ENCODE measurements around the gene POMT1. TPM values are rescaled to one million over a fixed set of nuclear protein-coding genes. Genes with fewer than 3 reads are reported as not detected.
"Not testable (repeated sequence)": the region's sequence is repeated elsewhere in the genome, so short reads cannot be mapped to it uniquely, and the experiment has no call there.

Gene POMT1
- total RNA-seq, 1 experiment from 2014 or later, result 31.1 TPM

DNA sequence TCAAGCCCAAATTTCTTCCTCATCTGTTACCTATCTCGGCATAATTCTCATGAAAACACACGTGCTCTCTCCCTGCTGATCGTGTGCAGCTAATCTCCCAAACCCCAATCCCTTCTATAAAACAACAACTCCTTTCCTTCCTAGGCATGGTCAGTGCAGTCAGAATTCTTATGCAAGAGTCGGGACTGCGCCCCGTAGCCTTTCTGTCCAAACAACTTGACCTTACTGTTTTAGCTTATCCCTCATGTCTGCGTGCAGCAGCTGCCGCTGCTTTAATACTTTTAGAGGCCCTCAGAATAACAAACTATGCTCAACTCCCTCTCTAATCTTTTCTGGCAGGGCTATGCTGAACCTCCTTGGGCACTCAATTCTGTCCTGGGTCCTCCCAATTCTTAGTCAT is 47.7 kb downstream of the POMT1 start:
- not testable (repeated sequence) for DNase-seq (ENCODE audit: low read depth)

GRCh38 chr9:131552030-131552429 is 49.3 kb downstream of the POMT1 start:
- no peak for DNase-seq (ENCODE audit: low read depth)

GRCh38 chr9:131554087-131554842 is 51.5 kb downstream of the POMT1 start:
- DNase-seq (ENCODE audit: low read depth), result no peak

DNA sequence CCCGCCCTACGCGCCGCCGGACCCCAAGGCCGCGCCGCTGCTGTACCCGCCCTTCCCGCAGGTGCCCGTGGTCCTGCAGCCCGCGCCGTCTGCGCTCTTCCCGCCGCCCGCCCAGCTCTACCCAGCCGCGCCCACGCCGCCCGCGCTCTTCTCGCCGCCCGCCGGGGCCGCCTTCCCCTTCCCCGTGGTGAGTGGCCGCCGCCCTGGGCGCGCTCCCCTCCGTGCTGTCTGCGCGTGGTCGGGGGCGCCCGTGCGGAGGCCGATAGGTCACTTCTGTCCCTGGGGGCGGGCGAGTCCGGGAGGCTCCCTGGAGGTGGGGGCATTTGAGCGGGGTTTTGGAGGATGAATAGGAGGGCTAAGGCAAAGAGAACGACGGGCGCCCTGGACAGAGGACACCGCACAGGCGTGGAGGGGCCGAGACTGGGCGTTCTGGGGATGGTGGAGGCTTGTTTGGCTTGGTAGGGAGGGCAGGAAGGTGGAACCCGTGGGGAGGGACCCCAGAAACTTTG is 52.2 kb downstream of the POMT1 start:
- no peak for DNase-seq (ENCODE audit: low read depth)

GRCh38 chr9:131555841-131556673 is 53.3 kb downstream of the POMT1 start:
- no peak for DNase-seq (ENCODE audit: low read depth)

DNA sequence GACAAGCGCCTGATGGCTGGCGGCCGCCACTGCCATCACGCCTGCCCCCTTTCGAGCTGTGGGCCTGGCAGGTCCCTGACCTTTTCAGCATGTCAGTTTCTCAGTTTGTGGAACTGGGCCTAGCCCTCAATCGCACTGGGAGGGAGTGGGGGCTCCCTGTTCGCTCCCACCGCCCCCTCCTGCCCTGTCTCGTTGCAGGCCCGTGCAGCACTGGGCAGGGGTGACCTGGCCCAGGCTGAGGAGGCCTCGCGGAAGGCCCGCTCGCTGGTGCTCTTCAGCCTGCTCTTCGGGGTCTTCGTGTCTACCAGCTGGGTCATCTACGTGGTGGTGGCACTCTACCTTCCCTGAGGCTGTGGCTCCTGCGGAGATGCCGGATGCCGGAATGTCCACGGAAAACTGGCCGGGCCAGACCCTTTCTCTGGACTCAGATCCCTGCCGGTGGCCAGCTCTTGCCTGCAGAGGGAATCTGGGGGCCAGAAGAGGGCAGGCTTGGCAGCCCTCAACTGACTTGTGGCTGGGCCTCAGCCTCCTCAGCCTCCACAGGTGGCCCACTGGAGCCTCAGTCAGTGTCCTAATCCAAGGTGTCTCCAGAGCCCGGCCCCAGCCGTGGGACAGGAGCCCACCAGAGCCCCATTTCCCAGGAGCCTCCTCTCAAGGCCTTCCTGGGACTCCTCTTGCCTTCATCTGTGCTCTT is 55.3 kb downstream of the POMT1 start:
- DNase-seq (ENCODE audit: low read depth), result no peak

DNA sequence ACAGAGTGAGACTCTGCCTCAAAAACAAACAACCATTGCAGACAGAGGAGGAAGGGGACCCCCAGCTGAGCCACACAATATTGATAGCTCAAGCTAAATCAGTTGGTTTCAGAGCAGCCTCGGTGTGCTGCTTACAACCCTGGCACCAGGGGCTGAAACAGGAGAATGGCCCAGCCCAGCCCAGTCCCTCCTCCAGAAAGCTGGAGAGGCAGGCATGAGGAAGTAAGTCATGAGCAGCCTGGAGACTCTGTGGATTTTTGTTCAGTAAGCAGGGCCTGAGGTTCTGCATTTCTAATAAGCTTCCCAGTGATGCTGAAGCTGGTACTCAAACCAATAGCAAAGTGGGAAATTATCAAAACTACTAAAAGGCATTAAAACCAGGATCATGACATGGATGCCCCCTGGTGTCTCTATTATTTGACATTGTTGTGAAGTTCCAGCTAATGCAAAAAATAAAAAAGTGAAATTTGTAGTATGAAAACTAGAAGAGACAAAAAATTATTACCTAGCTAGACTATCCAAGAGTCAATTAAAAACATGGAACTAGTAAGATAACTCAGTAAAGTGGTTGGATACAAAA is 56.8 kb downstream of the POMT1 start:
- DNase-seq (ENCODE audit: low read depth), result no peak

DNA sequence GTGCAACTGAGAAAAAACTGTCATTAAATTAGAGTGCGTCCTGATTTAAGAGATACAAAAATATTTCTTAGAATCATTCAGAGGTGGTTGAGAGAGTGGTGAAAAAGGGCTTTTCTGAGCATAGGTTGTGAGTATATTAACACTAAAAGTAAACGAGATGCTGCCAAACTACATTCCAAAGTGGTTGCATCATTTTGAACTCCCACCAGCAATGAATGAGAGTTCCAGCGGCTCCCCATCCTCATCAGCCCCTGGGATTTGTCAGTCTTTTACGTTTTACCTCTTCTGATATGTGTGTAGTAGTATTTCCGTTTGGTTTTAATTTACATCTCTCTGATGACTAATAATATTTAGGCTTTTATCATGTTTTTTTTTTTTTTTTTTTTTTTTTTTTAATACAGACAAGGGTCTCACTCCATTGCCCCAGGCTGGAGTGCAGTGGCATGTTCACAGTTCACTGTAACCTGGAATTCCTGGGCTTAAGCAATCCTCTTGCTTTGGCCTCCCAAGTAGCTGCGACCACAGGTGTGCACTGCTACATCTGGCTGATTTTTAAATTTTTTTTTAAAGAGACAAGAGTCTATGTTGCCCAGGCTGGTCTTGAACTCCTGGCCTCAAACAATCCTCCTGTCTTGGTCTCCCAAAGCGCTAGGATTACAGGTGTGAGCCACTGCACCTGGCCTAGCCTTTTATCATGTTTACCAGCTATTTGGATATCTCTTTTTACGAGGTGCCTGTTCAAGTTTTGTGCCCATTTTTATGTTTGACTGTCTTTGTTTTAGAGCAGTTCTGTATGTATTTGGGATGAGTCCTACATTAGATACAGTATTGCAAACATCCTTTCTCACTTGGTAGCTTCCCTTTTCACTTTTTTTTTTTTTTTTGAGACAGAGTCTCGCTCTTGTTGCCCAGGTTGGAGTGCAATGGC is 59.6 kb downstream of the POMT1 start:
- no peak for DNase-seq (ENCODE audit: low read depth)

DNA sequence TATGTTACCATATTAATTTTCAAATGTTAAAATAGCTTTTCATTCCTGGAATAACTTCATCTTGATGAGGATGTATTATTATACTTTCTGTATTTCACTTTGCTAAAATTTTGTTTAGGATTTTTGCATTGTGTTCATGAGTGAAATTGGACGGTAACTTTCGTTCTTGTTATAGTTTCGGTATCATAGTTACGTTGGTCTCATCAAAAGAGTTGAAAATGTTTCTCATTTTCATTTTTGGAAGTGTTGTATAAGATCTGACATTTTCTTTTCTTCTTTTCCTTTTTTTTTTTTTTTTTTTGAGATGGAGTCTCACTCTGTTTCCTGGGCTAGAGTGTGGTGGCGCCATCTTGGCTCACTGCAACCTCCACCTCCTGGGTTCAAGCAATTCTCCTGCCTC is 62.7 kb downstream of the POMT1 start:
- DNase-seq (ENCODE audit: low read depth), result no peak

GRCh38 chr9:131566158-131566557 is 63.4 kb downstream of the POMT1 start:
- no peak for DNase-seq (ENCODE audit: low read depth)

- DNase-seq (ENCODE audit: low read depth), result no peak
These were observed 65.2 kb downstream of the POMT1 start for GRCh38 chr9:131567910-131568309.

Other genes with a start within 250 kb of the POMT1 start
- gene FAM78A, start 226.4 kb upstream of the POMT1 start, total RNA-seq (2014; rRNA removed), result 0.58 and 1.7 TPM in 2 replicates
- 19.9 and 22.4 TPM in 2 replicates for gene PLPP7, start 213.2 kb upstream of the POMT1 start, total RNA-seq (2014; rRNA removed)
- 58.5 and 63.5 TPM in 2 replicates for gene PRRC2B, start 108.8 kb upstream of the POMT1 start, total RNA-seq (2014; rRNA removed)
- gene UCK1, start 28.3 kb downstream of the POMT1 start, total RNA-seq (2014; rRNA removed), result 44.1 and 54.4 TPM in 2 replicates
- gene PRRT1B, start 42.6 kb downstream of the POMT1 start, total RNA-seq (2014; rRNA removed), result not detected in 2 replicates
- 32.1 and 44.9 TPM in 2 replicates for gene RAPGEF1, start 237.2 kb downstream of the POMT1 start, total RNA-seq (2014; rRNA removed)